WTC11 (cell line): ENCODE data around the gene ZNRF1.
"Not testable (repeated sequence)": the region's sequence is repeated elsewhere in the genome, so short reads cannot be mapped to it uniquely, and the experiment has no call there.

ENCODE experiments used
- ELF4 ChIP-seq: sonication (generic); formaldehyde crosslinking; IDR thresholded peaks from 2 replicates; pipeline ENCODE4 v1.8.1; 2022; ENCODE audit warnings: low read depth, mild to moderate bottlenecking, moderate library complexity, missing genetic modification reagents
- FOXJ3 ChIP-seq: sonication (generic); formaldehyde crosslinking; IDR thresholded peaks from 2 replicates; pipeline ENCODE4 v1.9.0; 2021; ENCODE audit warnings: missing genetic modification reagents, mild to moderate bottlenecking, borderline replicate concordance
- JAZF1 ChIP-seq: fragments of 250-450 bp; sonication (Bioruptor Pico); IDR thresholded peaks from 2 replicates; pipeline ENCODE4 v1.9.0; 2021; ENCODE audit warnings: moderate library complexity, mild to moderate bottlenecking, inconsistent platforms
- JUN ChIP-seq: sonication (generic); formaldehyde crosslinking; IDR thresholded peaks from 2 replicates; pipeline ENCODE4 v1.8.0; 2023; ENCODE audit warnings: mild to moderate bottlenecking, missing genetic modification reagents
- RORB ChIP-seq: fragments of 250-450 bp; sonication (Bioruptor Pico); IDR thresholded peaks from 2 replicates; pipeline ENCODE4 v1.9.0; 2021; ENCODE audit warnings: mild to moderate bottlenecking
- TEAD4 ChIP-seq: sonication (generic); formaldehyde crosslinking; IDR thresholded peaks from 2 replicates; pipeline ENCODE4 v1.8.0; 2022; ENCODE audit warnings: mild to moderate bottlenecking, missing genetic modification reagents
- ZBTB21 ChIP-seq: sonication (generic); formaldehyde crosslinking; IDR thresholded peaks from 2 replicates; pipeline ENCODE4 v1.8.1; 2023; ENCODE audit warnings: mild to moderate bottlenecking, missing genetic modification reagents, borderline replicate concordance
- ZNF121 ChIP-seq: sonication (generic); formaldehyde crosslinking; IDR thresholded peaks from 2 replicates; pipeline ENCODE4 v1.8.0; 2023; ENCODE audit warnings: missing genetic modification reagents
- ZNF138 ChIP-seq: sonication (generic); formaldehyde crosslinking; conservative IDR thresholded peaks from 2 replicates; pipeline ENCODE4 v1.8.1; 2022; ENCODE audit warnings: mild to moderate bottlenecking, moderate library complexity, missing genetic modification reagents
- ZNF396 ChIP-seq: fragments of 250-450 bp; sonication (Bioruptor Pico); IDR thresholded peaks from 2 replicates; pipeline ENCODE4 v1.8.0; 2021; ENCODE audit warnings: mild to moderate bottlenecking, moderate library complexity, borderline replicate concordance
- TF ChIP-seq, protein P1 (sequence below): sonication (generic); formaldehyde crosslinking; IDR thresholded peaks from 2 replicates; pipeline ENCODE4 v1.8.1; 2022; ENCODE audit warnings: low read depth, mild to moderate bottlenecking, moderate library complexity, missing genetic modification reagents, borderline replicate concordance
- TF ChIP-seq, protein P2 (sequence below): fragments of 200-600 bp; IDR thresholded peaks from 2 replicates; pipeline ENCODE4 v1.8.0; 2022; ENCODE audit warnings: antibody characterized with exemption
- TF ChIP-seq, protein P3 (sequence below): sonication (generic); formaldehyde crosslinking; IDR thresholded peaks from 2 replicates; pipeline ENCODE4 v1.8.1; 2023; ENCODE audit warnings: mild to moderate bottlenecking, missing genetic modification reagents, moderate library complexity

DNA sequence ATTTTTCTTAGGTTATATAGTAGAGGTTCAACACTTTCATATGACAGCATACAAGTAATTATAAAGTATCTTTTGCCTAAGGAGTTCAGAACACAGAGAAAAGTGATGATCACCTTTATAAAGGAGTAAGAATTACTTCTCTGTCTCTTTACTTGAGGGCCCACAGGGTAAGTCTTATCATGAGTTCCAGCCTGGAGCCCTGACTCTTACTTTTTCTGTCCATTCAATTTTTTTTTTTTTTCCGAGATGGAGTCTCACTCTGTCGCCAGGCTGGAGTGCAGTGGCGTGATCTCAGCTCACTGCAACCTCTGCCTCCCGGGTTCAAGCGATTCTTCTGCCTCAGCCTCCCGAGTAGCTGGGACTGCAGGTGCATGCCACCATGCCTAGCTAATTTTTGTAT, 14.3 kb downstream of the ZNRF1 start:
- not testable (repeated sequence) for TF ChIP-seq JUN (CRISPR knock-in tag); ZNF121 (CRISPR knock-in tag); TEAD4 (CRISPR knock-in tag); JAZF1 (CRISPR knock-in tag); FOXJ3 (CRISPR knock-in tag); ELF4 (CRISPR knock-in tag); ZNF138 (CRISPR knock-in tag); RORB (CRISPR knock-in tag); ZBTB21 (CRISPR knock-in tag); ZNF396
- TF ChIP-seq, protein P1, sequence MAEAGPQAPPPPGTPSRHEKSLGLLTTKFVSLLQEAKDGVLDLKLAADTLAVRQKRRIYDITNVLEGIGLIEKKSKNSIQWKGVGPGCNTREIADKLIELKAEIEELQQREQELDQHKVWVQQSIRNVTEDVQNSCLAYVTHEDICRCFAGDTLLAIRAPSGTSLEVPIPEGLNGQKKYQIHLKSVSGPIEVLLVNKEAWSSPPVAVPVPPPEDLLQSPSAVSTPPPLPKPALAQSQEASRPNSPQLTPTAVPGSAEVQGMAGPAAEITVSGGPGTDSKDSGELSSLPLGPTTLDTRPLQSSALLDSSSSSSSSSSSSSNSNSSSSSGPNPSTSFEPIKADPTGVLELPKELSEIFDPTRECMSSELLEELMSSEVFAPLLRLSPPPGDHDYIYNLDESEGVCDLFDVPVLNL (CRISPR knock-in tag): not testable (repeated sequence)
- TF ChIP-seq, protein P2, sequence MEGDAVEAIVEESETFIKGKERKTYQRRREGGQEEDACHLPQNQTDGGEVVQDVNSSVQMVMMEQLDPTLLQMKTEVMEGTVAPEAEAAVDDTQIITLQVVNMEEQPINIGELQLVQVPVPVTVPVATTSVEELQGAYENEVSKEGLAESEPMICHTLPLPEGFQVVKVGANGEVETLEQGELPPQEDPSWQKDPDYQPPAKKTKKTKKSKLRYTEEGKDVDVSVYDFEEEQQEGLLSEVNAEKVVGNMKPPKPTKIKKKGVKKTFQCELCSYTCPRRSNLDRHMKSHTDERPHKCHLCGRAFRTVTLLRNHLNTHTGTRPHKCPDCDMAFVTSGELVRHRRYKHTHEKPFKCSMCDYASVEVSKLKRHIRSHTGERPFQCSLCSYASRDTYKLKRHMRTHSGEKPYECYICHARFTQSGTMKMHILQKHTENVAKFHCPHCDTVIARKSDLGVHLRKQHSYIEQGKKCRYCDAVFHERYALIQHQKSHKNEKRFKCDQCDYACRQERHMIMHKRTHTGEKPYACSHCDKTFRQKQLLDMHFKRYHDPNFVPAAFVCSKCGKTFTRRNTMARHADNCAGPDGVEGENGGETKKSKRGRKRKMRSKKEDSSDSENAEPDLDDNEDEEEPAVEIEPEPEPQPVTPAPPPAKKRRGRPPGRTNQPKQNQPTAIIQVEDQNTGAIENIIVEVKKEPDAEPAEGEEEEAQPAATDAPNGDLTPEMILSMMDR: not testable (repeated sequence)
- TF ChIP-seq, protein P3, sequence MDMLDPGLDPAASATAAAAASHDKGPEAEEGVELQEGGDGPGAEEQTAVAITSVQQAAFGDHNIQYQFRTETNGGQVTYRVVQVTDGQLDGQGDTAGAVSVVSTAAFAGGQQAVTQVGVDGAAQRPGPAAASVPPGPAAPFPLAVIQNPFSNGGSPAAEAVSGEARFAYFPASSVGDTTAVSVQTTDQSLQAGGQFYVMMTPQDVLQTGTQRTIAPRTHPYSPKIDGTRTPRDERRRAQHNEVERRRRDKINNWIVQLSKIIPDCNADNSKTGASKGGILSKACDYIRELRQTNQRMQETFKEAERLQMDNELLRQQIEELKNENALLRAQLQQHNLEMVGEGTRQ (CRISPR knock-in tag): not testable (repeated sequence)
